CD4-positive, alpha-beta T cell treated with Interleukin-1 beta for 1 hour (primary cell): ENCODE data around the gene SPTLC1.
"Not testable (repeated sequence)": the region's sequence is repeated elsewhere in the genome, so short reads cannot be mapped to it uniquely, and the experiment has no call there.

ENCODE experiments used
- DNase-seq, 2 donors: peaks; one replicate each; pipeline ENCODE4 v3.0.0-alpha.2; 2020 to 2022

SPTLC1 gene

DNA sequence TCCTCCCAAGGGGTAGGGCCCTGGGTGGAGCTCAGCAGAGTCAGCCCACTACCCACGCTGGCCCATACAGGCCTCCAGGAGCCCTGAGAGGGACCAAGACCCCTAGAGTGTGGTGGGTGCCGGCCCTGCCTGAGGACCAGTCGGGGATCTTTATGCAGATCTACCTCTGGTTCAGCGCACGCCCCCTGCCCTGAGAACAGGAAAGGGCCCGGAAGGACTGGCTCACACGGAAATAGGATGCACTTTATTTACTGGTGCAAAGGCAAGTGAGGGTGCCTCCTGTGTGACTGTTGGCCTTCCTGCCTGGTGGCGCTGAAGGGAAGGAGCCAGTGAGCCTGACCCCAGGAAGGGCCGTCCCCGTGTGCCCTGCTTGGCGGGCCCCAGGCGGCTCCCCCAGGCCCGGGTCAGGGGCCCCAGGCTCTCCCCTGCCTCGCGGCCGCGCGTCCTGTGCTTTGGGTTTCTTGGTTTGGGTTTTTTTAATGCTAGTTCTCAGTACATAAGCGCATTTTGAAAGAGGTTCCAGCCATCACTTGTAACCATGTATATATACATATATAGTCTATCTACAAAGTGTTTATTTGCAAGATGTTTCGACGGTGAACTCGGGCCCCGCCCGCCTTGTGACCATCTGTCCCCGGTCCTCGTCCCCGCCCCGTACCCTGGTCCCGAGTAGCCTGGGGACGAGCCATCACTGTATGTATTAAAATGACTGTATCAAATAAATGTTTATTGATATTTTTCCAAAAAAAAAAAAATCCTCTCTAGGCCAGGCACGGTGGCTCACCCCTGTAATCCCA, 88.8 kb downstream of the SPTLC1 start:
- DNase-seq, result no peak

GRCh38 chr9:92021785-92022541, 93.2 kb downstream of the SPTLC1 start:
- DNase-seq, result not testable (repeated sequence)

DNA sequence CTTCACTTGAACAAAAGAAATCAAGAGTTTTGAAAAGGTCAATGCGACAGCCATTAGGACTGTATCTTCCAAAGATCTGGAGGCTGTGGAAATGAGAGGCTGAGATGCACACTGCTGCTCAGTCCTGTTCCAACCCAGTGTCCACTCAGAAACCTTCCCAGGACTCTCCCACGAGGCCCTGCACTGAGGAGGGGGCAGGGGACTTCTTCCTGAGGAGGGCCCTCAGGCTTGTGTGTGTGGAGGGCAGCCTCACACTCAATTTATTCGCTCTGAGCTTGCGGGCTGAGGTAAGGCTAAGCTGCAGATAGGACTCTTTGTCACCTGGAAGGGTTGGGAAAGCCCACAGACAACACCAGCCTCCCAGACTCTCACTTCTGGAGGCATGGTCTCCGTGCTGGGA, 95.6 kb downstream of the SPTLC1 start:
- DNase-seq, result no peak

DNA sequence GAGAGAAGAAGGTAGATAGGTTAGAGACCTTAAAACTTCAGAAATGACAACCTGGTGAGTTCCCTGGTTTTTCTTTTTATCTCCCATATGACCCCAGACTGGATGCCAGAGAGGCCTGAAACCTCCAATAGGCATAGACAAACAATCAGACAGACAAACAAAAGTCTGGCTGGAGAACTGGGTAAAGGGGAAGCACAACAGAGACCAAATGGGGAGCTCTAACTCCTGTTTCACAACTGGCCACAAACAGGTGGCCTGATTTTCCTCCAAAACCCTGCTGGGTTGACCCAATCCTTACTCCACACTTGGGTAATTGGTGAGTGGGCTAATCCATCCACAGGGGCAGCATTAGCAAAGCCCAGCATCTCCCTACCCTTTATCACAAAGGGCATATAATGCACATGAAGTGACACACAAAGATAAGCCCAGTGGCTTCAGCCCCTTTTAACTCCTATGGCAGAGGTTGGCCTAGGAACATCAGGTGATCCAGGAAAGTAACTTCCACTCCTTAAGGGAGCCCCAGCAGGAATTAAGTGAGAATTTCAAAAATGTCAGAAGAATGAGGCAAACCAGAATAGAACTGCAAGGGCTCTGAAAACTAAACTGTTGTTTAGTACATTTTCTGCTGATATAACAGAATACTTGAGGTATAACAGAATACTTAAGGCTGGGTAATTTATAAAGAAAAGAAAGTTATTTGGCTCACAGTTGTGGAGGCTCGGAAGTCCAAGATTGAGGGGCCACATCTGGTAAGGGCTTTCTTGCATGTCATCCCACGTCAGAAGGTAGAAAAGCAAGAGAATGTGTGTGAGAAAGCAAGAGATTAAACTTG, 104.3 kb downstream of the SPTLC1 start:
- DNase-seq, result no peak

DNA sequence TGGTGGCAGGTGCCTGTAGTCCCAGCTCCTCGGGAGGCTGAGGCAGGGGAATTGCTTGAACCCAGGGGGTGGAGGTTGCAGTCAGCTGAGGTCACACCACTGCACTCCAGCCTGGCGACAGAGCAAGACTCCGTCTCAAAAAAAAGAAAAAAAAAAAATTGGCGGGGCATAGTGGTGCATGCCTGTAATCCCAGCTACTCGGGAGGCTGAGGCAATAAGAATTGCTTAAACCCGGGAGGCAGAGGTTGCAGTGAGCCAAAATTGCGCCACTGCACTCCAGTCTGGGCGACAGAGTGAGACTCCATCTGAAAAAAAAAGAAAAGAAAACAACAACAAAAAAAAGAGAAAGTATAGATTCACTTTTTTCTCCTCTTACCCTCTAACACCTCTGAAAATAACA, 105.0 kb downstream of the SPTLC1 start:
- not testable (repeated sequence) for DNase-seq

GRCh38 chr9:92008041-92008440, 107.2 kb downstream of the SPTLC1 start:
- no peak for DNase-seq

GRCh38 chr9:92004045-92004392, 111.2 kb downstream of the SPTLC1 start:
- DNase-seq, result no peak

DNA sequence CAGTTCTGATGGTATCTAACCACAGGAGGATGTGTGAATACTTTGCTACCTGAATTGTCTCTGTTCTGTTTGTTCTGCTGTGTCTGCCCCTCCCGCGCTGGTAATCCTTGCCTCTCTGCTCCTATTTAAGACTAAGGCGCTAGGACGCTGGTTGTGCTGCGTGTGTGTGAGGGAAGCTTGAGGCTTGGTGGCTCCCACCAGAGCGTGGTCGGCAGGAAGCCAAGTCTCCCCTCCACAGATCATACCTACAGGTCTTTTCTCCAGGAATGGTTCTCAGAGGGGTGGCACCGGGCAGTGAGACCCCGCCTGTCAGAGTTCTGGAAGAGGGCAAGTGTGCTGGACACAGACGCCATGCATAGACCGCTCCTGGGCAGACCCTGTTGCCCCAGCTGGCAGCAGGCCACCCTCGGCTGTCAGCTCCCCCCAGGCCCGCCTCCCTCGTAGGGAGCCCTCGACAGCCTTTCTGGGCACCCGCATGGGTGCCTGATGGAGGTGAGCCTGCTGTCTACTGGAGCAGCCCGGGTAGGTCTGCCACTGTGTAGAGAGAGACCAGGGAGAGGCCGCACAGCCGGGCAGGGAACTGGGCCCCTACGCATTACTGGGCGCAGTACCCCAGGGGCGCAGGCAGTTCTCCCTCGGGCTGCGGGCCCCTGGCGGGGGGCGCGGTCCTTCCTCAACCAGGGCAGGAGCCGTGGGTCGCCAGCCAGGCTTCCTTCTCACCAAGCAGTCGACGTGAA, 111.7 kb downstream of the SPTLC1 start:
- DNase-seq, result no peak

- DNase-seq, result not testable (repeated sequence)
Observed at GRCh38 chr9:92001948-92002347, 113.3 kb downstream of the SPTLC1 start.

DNA sequence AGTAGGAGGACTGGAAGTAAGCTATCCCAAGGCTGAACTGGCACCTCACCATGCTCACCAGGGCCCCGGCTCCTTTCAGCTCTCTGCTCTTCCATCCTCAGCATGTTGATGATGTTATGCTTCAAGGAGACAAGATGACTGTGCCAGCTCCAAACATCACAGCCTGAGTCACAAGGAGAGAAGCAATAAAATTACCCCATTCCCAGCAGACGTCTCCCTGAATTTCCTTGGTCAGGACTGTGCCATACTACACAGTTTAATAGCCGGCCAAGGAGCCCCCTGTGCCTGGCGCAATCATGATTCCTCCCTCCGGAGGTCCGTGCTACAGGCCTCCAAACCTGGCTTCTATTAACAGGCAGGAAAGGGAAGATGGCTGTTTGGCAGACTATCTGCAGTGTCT, 114.0 kb downstream of the SPTLC1 start:
- no peak for DNase-seq

- no peak for DNase-seq
Observed at GRCh38 chr9:91995000-91995655, 120.1 kb downstream of the SPTLC1 start.

GRCh38 chr9:91994422-91994821, 120.8 kb downstream of the SPTLC1 start:
- no peak for DNase-seq

- DNase-seq, result no peak
Observed at GRCh38 chr9:91992461-91993041, 122.7 kb downstream of the SPTLC1 start.

- DNase-seq, result no peak
Observed at GRCh38 chr9:91991721-91992341, 123.4 kb downstream of the SPTLC1 start.

- DNase-seq, result no peak
Observed at GRCh38 chr9:91986248-91986647, 129.0 kb downstream of the SPTLC1 start.

DNA sequence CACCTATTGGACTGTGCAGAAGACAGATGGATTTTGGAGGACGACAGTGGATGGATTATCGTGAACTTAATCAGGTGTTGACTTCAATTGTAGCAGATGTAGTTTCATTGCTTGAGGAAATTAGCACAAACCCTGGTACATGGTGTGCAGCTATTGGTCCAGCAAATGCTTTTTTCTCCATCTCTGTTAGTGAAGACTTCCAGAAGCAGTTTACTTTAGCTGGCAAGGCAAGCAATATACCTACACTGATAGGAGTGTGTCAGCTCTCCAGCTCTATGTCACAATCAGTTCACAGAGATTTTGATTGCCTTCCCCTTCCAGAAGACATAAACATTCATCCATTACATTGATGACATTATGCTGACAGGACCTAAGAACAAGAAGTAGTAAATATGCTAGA, 129.5 kb downstream of the SPTLC1 start:
- no peak for DNase-seq
